Stimulated activated CD8-positive, alpha-beta memory T cell treated with anti-CD3 and anti-CD28 coated beads, Interleukin-7, amount 100 ng/mL, for 4 hours (primary cell): ENCODE data around the gene NATD1.
A peak's percentile ranks its signal among the peaks of the same experiment; 100 is the strongest.

ENCODE experiments used
- DNase-seq, 2 donors: peaks; one replicate each; pipeline ENCODE4 v3.0.0-alpha.2; 2020; ENCODE audit warnings: low read depth in 2 of 2

NATD1 gene

DNA sequence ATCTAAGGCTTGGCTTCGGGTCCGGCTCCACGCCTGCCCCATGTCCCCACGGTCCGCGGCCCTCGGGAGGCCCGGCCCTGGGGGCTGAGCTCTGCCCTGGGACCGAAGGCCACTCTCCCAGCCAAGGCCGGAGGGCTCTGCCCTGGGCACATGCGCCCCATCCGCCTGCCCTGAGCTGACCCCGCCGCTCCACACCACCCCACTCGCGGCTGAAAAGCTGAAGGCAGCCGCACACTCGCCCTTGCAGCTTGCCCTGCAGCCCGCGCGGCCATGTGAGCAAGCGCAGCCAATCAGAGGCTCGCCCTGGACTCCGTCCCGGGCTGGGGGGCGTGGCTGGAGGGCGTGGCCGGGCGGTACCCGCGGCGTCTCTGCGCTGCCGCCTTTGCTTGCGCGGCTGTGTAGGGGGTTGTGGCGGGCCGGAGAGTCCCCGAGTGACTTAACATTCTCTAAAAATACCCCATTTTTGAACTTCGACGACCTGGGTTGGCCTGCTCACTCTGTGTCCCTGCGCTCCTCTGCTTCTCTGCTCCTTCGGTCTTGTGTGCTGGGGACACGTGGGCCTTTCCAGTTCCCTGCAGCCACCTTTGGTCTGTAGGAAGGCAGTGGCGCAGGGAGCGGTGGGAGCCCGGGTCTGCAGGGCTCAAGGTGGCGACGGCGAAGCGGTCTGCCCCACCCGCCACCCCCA is 22.5 kb upstream of the NATD1 start:
- peak; percentile 85 to 95 for DNase-seq

DNA sequence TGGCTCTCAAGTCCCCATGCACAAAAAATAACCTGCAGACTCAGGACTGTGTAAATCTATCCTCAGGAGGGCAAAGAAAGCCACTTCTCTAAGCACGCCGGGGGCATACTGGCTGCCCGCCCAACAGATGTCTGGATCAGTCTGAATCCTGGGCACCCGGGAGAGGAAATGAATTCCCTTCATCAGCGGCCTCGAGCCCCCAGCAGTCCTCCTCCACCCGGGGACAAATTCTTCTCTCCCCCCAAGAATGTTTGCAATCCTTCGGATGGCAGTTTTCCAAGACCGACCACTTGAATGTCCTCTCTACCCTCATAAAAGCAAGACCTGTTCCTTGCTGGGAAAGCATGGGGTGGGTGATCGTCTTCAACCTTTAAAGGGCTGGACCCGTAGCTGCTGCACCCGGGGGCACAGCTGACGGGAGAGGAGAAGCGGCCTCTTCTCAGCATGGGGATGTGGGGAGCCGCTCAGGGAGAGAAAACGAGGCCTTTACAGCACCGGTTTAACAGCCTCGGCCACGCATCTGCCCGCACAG is 21.9 kb upstream of the NATD1 start:
- no peak for DNase-seq

DNA sequence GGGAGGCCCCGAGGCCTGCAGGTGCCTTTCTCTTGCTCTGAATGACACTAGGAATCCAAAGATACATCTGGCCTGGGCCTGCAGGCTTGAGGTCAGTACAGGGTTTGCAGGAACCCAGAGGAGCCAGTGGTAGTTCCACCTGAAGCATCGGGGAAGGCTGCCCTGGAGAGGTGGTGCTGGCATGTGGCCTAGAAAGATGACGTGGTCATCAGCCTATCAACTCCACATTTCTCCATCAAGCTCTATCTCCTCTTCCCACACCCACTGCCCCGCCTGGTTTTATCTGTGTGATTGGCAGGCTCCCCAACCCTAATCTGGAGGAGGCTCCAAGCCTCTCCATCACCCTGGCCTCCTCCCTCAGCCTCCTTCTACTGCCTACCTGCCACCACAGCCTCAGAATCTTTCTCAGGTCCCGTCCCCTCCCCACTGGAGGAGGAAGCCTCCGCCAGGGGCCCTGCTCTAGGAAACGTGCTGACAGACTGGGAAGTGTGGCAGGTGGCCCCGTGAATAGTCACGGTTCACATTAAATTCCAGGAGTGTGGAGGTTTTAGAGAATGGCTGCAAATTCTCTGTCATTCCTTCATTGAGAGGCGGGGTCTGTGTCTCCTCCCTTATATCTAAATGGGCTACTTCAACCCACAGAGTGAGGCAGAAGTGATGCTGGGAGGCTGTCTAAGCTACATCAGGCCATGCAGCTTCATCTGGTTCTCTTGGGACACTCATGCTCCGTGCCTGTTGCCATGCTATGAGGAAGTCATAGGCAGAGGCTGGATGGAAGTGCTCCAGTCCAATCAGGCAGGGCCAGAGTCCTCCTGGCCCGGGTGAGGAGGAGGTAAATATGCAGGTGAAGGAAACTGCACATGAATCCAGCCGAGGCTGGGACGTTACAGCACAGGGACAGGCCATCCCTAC is 19.9 kb upstream of the NATD1 start:
- DNase-seq, result no peak

DNA sequence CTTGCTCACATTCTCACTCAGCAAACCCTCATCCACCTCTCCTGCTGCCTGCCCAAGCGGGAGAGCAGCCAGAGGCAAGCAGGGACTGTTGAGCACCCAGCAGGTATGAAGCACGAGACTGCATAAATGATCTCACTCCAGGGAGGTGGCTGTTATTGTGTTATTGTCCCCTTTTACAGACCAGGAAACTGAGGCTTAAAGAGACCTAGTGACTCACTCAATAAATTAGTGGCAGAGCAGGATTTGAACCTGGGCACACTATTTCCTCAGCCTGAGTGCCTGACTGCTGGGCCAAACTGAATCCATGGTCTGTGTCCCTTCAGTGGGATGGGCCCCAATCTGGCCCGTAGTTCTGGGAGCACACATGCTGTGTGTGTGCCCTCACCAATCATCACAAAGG is 19.0 kb upstream of the NATD1 start:
- no peak for DNase-seq

DNA sequence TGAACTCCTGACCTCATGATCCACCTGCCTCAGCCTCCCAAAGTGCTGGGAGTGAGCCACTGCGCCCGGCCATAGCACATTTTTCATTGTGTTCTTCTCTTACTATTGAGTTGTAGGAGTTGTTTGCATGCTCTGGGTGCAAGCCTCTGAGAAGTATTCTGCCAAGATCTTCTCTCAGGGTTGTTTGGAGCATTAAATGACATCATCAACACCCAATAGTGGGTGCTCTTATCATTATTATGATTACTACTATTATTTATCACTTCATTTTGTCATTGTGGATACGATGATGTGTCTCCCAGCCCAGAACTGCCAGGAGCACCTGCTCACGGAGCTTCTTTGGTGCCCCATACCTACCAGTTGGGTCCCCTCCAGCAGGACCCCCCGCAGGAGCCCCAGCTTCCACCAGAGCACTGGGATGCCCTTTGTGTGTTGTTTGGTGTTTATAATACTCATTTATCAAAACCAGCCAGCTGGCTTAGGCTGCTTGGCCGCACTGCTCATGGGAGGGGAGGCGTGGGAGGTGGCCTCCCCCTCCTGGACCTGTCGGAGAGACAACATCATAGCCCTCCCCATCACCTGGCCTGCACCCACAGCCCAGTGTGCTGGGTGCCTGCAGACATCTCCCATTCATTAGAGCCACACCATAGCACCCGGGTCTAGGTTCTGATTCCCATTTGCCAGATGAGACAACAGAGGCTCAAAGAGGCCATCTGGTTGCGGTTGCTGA is 18.4 kb upstream of the NATD1 start:
- DNase-seq, result no peak

DNA sequence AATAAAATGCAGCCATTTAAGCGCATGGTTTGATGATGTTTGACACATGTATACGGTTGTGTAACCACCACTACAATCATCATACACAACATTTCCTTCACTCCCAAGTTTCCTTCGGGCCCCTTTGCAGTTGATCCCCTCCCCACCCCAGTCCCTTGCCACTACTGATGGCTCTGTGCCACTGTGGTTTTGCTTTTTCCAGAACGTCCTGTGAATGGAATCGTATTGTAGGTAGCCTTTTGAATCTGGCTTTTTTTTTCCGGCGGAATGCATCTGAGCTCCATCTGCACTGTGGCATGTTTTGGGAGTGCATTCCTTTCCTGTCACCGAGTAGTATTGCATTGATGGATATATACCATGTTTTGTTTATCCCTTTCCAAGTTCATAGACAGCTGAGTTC is 16.2 kb upstream of the NATD1 start:
- DNase-seq, result no peak

DNA sequence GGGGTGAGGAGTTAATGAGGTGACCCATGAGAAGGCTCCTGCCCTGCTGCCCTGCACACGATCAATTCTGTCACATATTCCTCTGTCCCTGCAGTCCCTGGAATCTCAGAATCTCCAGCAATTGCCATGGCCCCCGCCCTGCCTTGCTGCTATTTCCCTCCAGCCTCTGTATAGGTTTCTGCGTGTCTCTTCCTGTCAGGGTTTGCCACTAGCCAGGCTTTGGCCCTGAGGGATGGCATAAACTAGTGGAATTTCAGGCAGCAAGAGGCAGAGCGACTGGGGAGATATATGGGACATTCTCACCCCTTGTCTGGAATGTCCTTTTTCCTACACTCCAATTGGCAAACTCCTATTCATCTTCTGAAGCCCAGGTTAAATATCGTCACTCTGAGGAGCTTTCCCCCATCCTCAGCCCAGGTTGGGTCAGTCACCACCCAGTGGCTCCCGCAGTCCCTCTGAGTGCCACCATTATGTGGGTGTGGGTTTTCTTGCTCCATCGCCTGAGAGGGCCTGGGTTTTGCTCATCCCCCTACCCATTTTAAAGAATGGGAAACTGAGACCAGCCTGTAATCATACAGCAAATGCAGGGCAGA is 15.5 kb upstream of the NATD1 start:
- DNase-seq, result no peak

DNA sequence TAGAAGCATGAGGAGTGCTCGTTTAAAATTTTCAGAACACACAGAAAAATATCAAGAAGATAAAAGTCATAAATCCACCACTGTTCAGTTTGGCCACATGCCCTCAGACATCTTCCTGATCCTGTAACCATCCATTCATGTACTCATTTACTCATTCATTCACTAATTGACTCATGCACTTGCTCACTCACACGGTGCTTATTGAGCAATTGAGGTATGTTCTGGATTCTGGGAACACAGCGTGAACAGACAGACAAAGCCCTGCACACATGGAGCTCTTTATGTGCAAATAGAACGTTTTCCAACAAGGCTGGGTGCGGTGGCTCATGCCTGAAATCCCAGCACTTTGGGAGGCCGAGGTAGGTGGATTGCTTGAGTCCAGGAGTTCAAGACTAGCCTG is 10.2 kb upstream of the NATD1 start:
- no peak for DNase-seq

DNA sequence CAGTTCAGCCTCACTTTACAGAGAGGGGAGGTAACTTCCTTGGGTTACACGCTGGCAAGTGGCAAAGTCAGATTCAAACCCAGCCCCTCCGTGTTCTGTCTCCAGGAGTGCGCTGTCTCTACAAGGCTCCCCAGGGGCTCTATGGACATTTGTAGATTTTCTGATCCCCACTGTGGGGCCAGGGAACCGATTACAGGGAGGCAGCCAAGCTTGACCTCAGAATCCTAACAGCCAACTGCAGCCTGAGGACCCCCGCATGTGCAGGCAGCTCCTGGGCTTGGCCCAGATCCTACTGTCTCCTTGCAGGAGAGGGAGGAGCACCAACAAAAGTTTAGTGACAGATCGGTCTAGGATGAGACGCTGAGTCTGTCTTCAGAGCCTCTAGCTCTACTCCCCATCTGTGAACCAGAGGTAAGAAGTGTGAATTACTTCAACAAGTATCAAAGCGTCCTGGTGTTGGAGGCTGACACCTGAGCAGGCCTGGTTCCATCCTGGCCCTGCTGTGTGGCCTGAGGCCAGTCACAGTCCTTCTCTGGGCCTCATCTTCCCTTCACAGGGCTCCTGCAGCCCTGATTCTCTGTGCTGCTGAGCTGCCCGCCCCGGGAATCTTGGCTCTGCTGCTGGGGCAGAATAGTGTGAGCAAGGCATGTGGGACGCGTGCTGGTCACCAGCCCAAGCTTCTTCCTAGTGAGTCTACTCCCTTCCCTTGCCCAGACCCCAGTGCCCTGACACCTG is 9.2 kb upstream of the NATD1 start:
- no peak for DNase-seq

DNA sequence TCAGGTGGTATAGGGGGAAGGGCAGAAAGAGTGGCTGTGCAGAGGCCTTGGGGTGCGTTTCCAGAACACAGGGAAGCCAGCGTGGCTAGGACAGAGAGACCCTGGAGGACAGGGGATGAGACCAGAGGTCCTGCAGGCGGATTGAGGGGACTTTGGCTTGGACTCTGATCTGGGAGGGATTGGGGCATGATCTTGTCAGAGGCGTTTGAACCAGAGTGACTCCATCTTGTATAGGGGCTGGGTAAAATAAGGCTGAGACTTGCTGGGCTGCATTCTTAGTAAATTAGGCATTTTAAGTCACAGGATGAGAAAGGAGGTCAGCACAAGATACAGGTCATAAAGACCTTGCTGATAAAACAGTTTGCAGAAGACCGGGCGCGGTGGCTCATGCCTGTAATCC is 5.4 kb upstream of the NATD1 start:
- no peak for DNase-seq

DNA sequence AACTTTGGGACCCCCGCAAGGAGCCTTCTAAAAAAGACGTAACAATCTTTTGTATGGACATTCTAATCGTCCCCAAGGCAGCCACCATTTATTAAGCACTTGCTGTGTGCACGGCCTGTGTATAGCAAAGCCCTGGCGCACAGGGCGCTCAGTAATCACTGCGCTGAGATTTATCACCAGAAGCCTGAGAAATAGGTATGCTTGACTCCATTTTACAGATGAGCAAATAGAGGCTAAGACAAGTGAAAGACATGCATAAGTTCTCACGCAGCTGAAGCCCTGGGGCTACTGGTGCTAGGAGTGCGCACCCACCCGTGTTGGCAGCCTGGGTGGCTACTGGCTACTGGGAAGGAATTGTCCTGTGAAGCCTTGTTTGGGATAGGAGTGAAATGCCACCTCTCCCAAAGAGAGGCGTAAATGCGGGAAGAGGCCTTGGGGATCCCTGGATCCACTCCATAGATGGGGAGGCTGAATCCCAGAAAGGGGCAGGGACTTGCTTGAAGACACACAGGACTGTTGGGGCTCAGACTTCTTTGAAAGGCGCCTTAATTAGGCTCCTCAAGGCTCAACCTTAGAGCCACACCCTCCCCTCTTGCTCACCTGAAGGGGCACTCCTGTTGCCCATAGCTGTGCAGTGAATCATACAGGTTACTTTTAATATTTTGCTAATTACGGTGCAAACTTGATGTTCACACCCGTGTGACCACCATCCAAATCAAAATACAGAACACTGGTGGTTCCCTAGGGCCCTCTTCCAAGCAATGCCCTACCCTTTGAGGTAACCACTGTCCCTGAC is 634 bp upstream of the NATD1 start:
- DNase-seq, result no peak

DNA sequence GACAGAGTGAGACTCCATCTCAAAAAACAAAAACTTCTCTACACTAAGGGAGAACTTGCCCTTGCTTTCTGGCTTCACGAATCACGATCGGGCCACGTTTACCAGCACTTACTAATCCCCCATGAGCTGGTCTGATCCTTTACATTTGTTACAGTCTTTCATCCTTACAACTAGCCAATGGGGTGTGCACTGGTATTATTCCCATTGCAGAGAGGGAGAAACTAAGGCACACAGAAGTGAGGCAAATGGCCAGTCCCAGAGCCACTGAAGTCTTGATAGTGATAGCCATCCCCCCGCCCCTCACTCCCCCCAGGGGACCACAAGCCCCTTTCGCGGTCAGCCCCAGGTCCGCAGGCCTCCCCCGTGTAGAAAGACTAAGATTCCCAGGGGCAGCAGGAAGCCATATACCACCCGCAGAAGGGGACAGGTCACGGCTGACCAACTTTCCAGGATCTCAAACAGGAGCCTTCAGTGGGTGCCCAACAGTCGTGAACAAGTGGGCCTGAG is 868 bp downstream of the NATD1 start:
- no peak for DNase-seq

DNA sequence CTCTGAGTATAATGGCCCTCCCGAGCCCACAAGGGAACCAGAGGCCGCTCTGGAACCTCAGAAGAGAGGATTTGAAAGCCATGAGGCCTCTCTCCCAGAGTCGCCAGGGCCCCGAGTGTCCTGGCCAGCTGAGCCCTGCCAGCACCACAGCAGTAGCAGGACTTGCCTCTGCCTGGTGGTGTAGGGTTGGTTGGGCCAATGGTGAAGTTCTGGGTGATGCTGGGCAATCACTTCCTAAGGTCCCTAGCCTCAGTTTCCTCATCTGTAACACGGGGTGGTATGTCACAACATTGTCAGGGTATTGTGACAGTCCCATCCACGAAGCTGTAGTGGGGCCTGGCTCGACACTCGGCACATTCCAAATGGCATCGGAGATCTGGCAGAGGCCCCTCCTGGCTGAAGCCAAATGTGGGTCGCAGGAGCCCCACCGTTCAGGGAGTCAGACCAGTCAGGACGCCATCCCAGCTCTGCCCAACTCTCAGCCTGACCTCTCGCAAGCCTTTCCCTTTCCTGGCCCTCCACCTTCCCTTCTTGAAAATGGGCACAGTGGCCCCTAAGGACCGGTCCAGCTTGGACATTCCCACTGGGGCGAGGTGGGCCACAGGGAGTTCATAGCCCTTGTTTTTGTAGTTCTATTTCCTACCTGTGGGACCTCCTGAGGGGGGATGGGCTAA is 1.7 kb downstream of the NATD1 start:
- DNase-seq, result no peak

DNA sequence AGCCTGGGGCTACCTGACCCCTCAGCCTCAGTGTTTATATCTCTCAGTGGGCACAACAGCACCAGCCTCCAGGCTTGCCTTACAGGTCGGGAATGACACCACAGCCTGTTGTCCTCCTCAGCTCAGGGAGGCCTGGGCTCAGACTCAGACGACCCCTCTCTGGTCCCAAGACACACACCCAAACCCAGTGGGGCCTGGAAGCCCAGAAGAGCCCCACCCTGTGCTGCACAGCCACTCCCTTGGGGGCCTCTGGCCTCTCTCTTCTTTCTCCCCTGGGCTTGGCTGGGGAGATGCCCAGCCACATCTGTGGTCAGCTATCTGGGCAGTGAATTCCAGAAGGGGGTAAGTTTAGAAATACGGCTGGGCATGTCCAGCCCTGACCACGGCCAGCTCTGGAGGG is 2.4 kb downstream of the NATD1 start:
- no peak for DNase-seq

DNA sequence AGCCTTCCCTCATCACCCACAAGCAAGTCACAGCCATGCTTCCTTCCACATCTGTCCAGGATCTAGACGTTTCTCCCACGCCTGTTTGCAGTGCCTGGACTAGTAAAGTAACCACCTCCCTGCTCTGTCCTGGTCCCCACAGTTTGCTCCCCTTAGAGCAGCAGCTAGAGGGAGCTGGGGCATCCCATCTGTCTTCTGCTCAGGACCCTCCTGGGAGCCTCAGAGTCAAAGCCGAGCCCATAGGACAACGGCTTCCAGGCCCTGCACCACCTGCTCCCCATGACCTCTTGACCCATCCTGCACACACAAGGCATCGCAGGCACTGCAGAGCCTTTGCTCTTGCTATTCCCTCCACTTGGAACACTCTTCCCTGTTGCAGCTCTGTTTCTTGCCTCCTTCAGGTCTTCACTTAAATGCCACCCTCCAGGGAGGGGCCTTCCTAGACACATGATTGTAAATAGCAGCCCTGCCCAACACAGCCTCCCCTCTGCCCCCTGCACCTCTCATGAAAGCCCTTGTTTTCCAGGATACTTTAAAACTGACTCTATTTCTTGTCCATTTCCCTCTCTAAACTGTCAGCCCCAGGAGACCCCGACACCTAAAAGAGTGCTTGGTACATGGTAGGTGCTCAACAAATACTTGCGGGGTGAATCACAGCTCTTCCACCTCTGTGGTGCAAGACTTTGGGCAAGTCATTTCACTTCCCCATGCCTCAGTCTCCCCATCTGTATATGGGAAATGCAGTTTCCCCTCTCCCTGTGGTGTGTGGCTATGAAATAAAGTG is 3.1 kb downstream of the NATD1 start:
- DNase-seq, result no peak

DNA sequence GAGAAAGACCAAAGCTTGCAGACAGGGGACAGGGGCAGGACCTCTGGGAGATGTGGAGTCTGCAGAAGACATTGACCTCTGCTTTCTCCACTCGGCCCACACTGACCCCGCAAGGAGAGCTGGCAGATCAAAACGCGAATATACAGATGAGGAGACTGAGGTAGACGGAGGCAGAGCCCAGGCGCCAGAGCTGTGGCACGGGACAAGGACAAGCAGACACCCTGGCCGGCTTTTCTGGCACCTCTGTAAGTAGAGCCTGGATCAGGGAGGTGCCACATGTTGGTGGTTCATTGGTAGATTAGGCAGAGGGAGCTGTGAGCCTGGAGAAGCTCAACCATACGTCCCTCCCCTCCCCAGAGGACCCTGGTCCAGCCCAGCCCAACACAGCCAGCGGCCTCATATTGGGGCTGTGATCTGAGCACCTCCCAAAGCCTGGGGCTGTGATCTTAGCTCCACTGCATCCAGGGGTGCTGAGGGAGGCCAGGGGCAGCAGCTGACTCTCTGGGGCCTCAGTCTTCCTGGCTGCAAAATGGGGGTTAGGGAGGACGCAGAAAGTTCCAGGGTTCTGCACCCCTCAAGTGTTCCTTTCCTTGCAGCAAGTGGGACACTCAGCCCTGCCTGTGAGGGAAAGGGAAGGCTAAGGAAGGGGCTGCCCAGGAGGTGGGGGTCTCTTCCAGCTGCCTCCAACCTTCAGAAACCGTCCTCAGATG is 4.0 kb downstream of the NATD1 start:
- no peak for DNase-seq

DNA sequence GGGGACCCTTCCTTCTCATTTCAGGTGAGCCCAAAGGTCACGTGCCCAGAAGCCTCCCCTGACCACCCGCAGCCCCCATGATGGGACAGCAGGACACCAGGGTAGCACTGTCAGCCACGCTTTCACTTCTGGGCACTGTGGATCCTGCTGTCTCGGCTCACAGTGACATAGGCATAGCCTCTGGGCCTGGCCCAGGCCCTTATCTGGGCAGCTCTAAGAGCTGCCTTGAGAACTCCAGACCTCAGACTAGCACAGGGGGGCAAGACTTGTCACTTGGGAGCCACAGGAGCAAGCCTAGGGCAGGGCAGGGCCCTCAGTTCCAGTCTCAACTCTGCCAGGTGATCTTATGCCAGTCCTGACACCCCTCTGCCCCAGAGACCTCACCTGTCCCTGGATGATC is 4.7 kb downstream of the NATD1 start:
- DNase-seq, result no peak

DNA sequence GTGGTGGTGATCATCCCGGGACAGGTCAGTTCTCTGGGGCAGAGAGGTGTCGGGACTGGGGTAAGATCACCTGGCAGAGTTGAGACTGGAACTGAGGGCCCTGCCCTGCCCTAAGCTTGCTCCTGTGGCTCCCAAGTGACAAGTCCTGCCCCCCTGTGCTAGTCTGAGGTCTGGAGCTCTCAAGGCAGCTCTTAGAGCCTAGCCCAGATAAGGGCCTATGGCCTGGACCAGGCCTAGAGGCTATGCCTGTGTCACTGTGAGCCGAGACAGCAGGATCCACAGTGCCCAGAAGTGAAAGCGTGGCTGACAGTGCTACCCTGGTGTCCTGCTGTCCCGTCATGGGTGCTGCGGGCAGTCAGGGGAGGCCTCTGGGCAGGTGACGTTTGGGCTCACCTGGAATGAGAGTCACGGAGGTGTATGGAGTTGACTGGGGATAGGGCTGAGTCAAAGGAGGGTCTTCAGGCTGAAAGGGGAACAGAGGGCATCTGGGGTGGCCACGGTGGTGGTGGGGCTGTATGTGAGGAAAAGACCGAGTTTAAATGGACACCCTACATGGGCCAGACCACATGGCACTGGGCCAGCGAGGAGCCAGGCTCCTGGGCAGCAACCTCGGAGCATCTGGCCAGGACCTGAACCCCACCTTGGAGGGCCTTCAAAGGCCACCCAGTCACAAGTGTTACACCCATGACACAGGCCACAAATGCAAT is 5.5 kb downstream of the NATD1 start:
- DNase-seq, result no peak
